Camera-type eye (tissue), 1 donor: ENCODE data around the gene SLC22A15. TPM values are rescaled to one million over a fixed set of nuclear protein-coding genes. Genes with fewer than 3 reads are reported as not detected.

ENCODE experiments used
- total RNA-seq: library from RNA; depleted of rRNA; stranded (reverse); fragments of >200 nt; gene quantifications from one replicate; pipeline ENCODE4 v1.2.3, GENCODE V29; 2014

SLC22A15 gene
- total RNA-seq, result 8.1 TPM

GRCh38 chr1:115976062-115976920, at the start of gene SLC22A15:
TSS of gene SLC22A15 (plus strand) at chr1:115976513. CDS start at chr1:115976628, 115 bp downstream.

GRCh38 chr1:116110567-116111523, 134.5 kb downstream of the SLC22A15 start, which contains the start of gene MAB21L3:
TSS of gene MAB21L3 (plus strand) at chr1:116111399. CDS start at chr1:116112616, 1,217 bp downstream.

Other genes starting within 250 kb of the SLC22A15 start
- 65.9 TPM for gene CASQ2, start 207.8 kb upstream of the SLC22A15 start, total RNA-seq
- gene NHLH2, start 135.4 kb upstream of the SLC22A15 start, total RNA-seq, result 18.4 TPM
- gene MAB21L3, start 134.9 kb downstream of the SLC22A15 start, total RNA-seq, result not detected